Measurements from ENCODE around the gene MYL11.
"Not testable (repeated sequence)": the region's sequence is repeated elsewhere in the genome, so short reads cannot be mapped to it uniquely, and the experiment has no call there.

Gene MYL11

GRCh38 chr16:30374538-30374937, at the start of gene MYL11:
Gene MYL11 (plus strand): TSS chr16:30374802. CDS start chr16:30374858, 56 bp downstream.
- Mint-ChIP-seq H3K27me3 (no peaks in the 10 kb centered on the region), H3K36me3 (ENCODE audit: low read depth) (peaks cover 20% of the 10 kb centered on the region), H3K27ac (peak within 1 kb of the TSS; percentile 100), H3K4me1 (ENCODE audit: low read depth) (peaks cover 36% of the 10 kb centered on the region), H3K4me3 (no peak within 1 kb of the TSS), H3K9me3 (no peaks in the 10 kb centered on the region)
- no peak for DNase-seq

- H3K27ac Mint-ChIP-seq: peak overlapping the region; percentile 93
- not testable (repeated sequence) for H3K9me3 Mint-ChIP-seq, H3K27me3 Mint-ChIP-seq
- peak; percentile 91 for DNase-seq
- H3K4me3 Mint-ChIP-seq: peak overlapping the region; percentile 90
- H3K4me1 Mint-ChIP-seq (ENCODE audit: low read depth): peaks cover 28% of the 10 kb centered on the region
- H3K36me3 Mint-ChIP-seq (ENCODE audit: low read depth): peaks cover 11% of the 10 kb centered on the region
These were observed 40.1 kb upstream of the MYL11 start for GRCh38 chr16:30334473-30334989.

- H3K9me3 Mint-ChIP-seq, H3K27me3 Mint-ChIP-seq: not testable (repeated sequence)
- peaks cover 29% of the 10 kb centered on the region for H3K4me1 Mint-ChIP-seq (ENCODE audit: low read depth)
- peak overlapping the region; percentile 90 for H3K4me3 Mint-ChIP-seq
- H3K36me3 Mint-ChIP-seq (ENCODE audit: low read depth): peaks cover 15% of the 10 kb centered on the region
- peak; percentile 93 for DNase-seq
- H3K27ac Mint-ChIP-seq: peak overlapping the region; percentile 93
These were observed 39.5 kb upstream of the MYL11 start for GRCh38 chr16:30335028-30335597.

GRCh38 chr16:30335598-30336474, 38.8 kb upstream of the MYL11 start:
- Mint-ChIP-seq H3K4me3 (peak overlapping the region; percentile 90), H3K4me1 (ENCODE audit: low read depth) (peaks cover 29% of the 10 kb centered on the region), H3K27me3 (no peaks in the 10 kb centered on the region), H3K27ac (peak overlapping the region; percentile 89), H3K36me3 (ENCODE audit: low read depth) (peaks cover 17% of the 10 kb centered on the region), H3K9me3 (no peaks in the 10 kb centered on the region)
- no peak for DNase-seq

- peaks cover 13% of the 10 kb centered on the region for H3K36me3 Mint-ChIP-seq (ENCODE audit: low read depth)
- not testable (repeated sequence) for H3K4me3 Mint-ChIP-seq, H3K27ac Mint-ChIP-seq, H3K9me3 Mint-ChIP-seq, DNase-seq, H3K27me3 Mint-ChIP-seq
- H3K4me1 Mint-ChIP-seq (ENCODE audit: low read depth): peaks cover 20% of the 10 kb centered on the region
These were observed 36.6 kb upstream of the MYL11 start for GRCh38 chr16:30337964-30338357.

GRCh38 chr16:30338715-30339114, 35.9 kb upstream of the MYL11 start:
- H3K4me3 Mint-ChIP-seq: not testable (repeated sequence)

GRCh38 chr16:30340621-30341020, 34.0 kb upstream of the MYL11 start:
- no peak overlapping the region for H3K4me3 Mint-ChIP-seq
- H3K27me3 Mint-ChIP-seq: no peaks in the 10 kb centered on the region
- peaks cover 17% of the 10 kb centered on the region for H3K4me1 Mint-ChIP-seq (ENCODE audit: low read depth)
- H3K9me3 Mint-ChIP-seq: no peaks in the 10 kb centered on the region
- peaks cover 12% of the 10 kb centered on the region for H3K36me3 Mint-ChIP-seq (ENCODE audit: low read depth)
- no peak for DNase-seq
- H3K27ac Mint-ChIP-seq: no peak overlapping the region

More at GRCh38 chr16:30338715-30339114, 35.9 kb upstream of the MYL11 start:
- Mint-ChIP-seq H3K4me1 (ENCODE audit: low read depth) (peaks cover 20% of the 10 kb centered on the region), H3K36me3 (ENCODE audit: low read depth) (peaks cover 16% of the 10 kb centered on the region)
- not testable (repeated sequence) for H3K27ac Mint-ChIP-seq, H3K9me3 Mint-ChIP-seq, DNase-seq, H3K27me3 Mint-ChIP-seq

- not testable (repeated sequence) for H3K4me3 Mint-ChIP-seq; H3K4me1 Mint-ChIP-seq (ENCODE audit: low read depth); H3K9me3 Mint-ChIP-seq; H3K27me3 Mint-ChIP-seq; H3K27ac Mint-ChIP-seq; DNase-seq
- H3K36me3 Mint-ChIP-seq (ENCODE audit: low read depth): peaks cover 12% of the 10 kb centered on the region
These were observed 32.6 kb upstream of the MYL11 start for GRCh38 chr16:30341971-30342370.

GRCh38 chr16:30342751-30343490, 31.7 kb upstream of the MYL11 start:
- no peaks in the 10 kb centered on the region for H3K9me3 Mint-ChIP-seq
- peaks cover 7% of the 10 kb centered on the region for H3K4me1 Mint-ChIP-seq (ENCODE audit: low read depth)
- no peaks in the 10 kb centered on the region for H3K27me3 Mint-ChIP-seq
- no peak overlapping the region for H3K27ac Mint-ChIP-seq
- H3K4me3 Mint-ChIP-seq: no peak overlapping the region
- no peak for DNase-seq
- peaks cover 14% of the 10 kb centered on the region for H3K36me3 Mint-ChIP-seq (ENCODE audit: low read depth)

GRCh38 chr16:30343491-30343820, 31.1 kb upstream of the MYL11 start:
- not testable (repeated sequence) for H3K27me3 Mint-ChIP-seq; H3K4me1 Mint-ChIP-seq (ENCODE audit: low read depth); H3K9me3 Mint-ChIP-seq; H3K27ac Mint-ChIP-seq; H3K4me3 Mint-ChIP-seq; DNase-seq
- H3K36me3 Mint-ChIP-seq (ENCODE audit: low read depth): peaks cover 18% of the 10 kb centered on the region

GRCh38 chr16:30346286-30346685, 28.3 kb upstream of the MYL11 start:
- Mint-ChIP-seq H3K36me3 (ENCODE audit: low read depth) (peaks cover 36% of the 10 kb centered on the region), H3K27ac (no peak overlapping the region), H3K4me3 (no peak overlapping the region), H3K9me3 (no peaks in the 10 kb centered on the region), H3K4me1 (ENCODE audit: low read depth) (peaks cover 22% of the 10 kb centered on the region), H3K27me3 (no peaks in the 10 kb centered on the region)
- DNase-seq: no peak

GRCh38 chr16:30348113-30348512, 26.5 kb upstream of the MYL11 start:
- Mint-ChIP-seq H3K27ac (peak overlapping the region; percentile 31), H3K4me3 (no peak overlapping the region), H3K27me3 (no peaks in the 10 kb centered on the region), H3K4me1 (ENCODE audit: low read depth) (peaks cover 35% of the 10 kb centered on the region), H3K9me3 (no peaks in the 10 kb centered on the region), H3K36me3 (ENCODE audit: low read depth) (peaks cover 52% of the 10 kb centered on the region)
- DNase-seq: no peak

- Mint-ChIP-seq H3K27me3 (no peaks in the 10 kb centered on the region), H3K4me1 (ENCODE audit: low read depth) (peaks cover 42% of the 10 kb centered on the region)
- DNase-seq: no peak
These were observed 25.7 kb upstream of the MYL11 start for GRCh38 chr16:30348929-30349328.

GRCh38 chr16:30349675-30350074, 24.9 kb upstream of the MYL11 start:
- Mint-ChIP-seq H3K4me1 (ENCODE audit: low read depth) (peaks cover 49% of the 10 kb centered on the region), H3K27me3 (no peaks in the 10 kb centered on the region), H3K36me3 (ENCODE audit: low read depth) (peaks cover 67% of the 10 kb centered on the region), H3K27ac (peak overlapping the region; percentile 98), H3K9me3 (no peaks in the 10 kb centered on the region), H3K4me3 (no peak overlapping the region)
- DNase-seq: no peak

More at GRCh38 chr16:30348929-30349328, 25.7 kb upstream of the MYL11 start:
- H3K4me3 Mint-ChIP-seq: no peak overlapping the region
- no peaks in the 10 kb centered on the region for H3K9me3 Mint-ChIP-seq
- peak overlapping the region; percentile 98 for H3K27ac Mint-ChIP-seq
- peaks cover 59% of the 10 kb centered on the region for H3K36me3 Mint-ChIP-seq (ENCODE audit: low read depth)

Measured in activated T-cell treated with anti-CD3 and anti-CD28 coated beads, Interleukin-2, amount 50 U/mL, for 24 hours (primary cell).